Left lung (tissue), 10 donors: ENCODE measurements around the gene HSD11B1L. TPM values are rescaled to one million over a fixed set of nuclear protein-coding genes. Genes with fewer than 3 reads are reported as not detected.

Experiments used
- ATAC-seq: fragments of 200-7000 bp; cut with Tn5 transposase; one replicate; pipeline ENCODE4 v1.9.1; 2020; ENCODE audit warnings: moderate library complexity
- DNase-seq, 4 donors: peaks; one replicate each; pipeline ENCODE4 v3.0.0-alpha.2; 2013 to 2020
- H3K27ac ChIP-seq, 2 donors: fragments of 200-600 bp; sonication (generic) in 1 of 2; one replicate each; pipeline versions ENCODE4 v1.5.0 to v1.8.0; 2020 to 2021
- H3K27me3 ChIP-seq, 2 donors: fragments of 200-600 bp; sonication (generic) in 1 of 2; one replicate each; pipeline versions ENCODE4 v1.5.0 to v1.8.0; 2020 to 2021
- H3K36me3 ChIP-seq, 2 donors: fragments of 200-600 bp; sonication (generic) in 1 of 2; one replicate each; pipeline versions ENCODE4 v1.5.0 to v1.8.0; 2020 to 2021
- H3K4me1 ChIP-seq, 2 donors: fragments of 200-600 bp; one replicate each; pipeline ENCODE4 v1.8.0; 2021
- H3K4me3 ChIP-seq, 2 donors: fragments of 200-600 bp; sonication (generic) in 1 of 2; one replicate each; pipeline versions ENCODE4 v1.5.0 to v1.8.0; 2020 to 2021; ENCODE audit warnings: mild to moderate bottlenecking in 1 of 2
- H3K9me3 ChIP-seq, 2 donors: fragments of 200-600 bp; sonication (generic) in 1 of 2; one replicate each; pipeline versions ENCODE4 v1.5.0 to v1.8.0; 2020 to 2021
- CTCF ChIP-seq, 2 donors: fragments of 200-600 bp; sonication (generic) in 1 of 2; IDR thresholded peaks; one replicate each; pipeline versions ENCODE4 v1.5.0 to v1.8.0; 2021; ENCODE audit warnings: antibody characterized with exemption in 2 of 2
- intact Hi-C, 2 donors: fragments of 100-400 bp; cut with DNase I; formaldehyde crosslinking; loops; one replicate each; pipeline versions ENCODE4 v1.11.2 to v1.14.2; 2022
- polyA plus RNA-seq, 6 donors: library from polyadenylated mRNA; unstranded; fragments of 120-200 nt; gene quantifications; one replicate each; pipeline ENCODE4 v1.2.1, GENCODE V29; 2013; ENCODE audit not compliant: insufficient read length in 6 of 6
- total RNA-seq, 2 donors: library from RNA; stranded (reverse); fragmentation: NEBNext Ultra II Directional; extraction: Animal tissue kit (Norgen Biotek cat#: 25700); gene quantifications; one replicate each; pipeline ENCODE4 v1.2.1, GENCODE V29; 2021
- donor health status: DM: no; HTN: yes; CAD: no.
- donor health status: DM: no; HTN: no; CAD: no.

HSD11B1L gene
- total and polyA plus RNA-seq, 8 donors: 5.8 to 12.2 (median 7.9) TPM

GRCh38 chr19:5671600-5671999, 9.2 kb upstream of the HSD11B1L start:
- DNase-seq (peak in 1 of 4 donors; percentile 28), ATAC-seq (no peak)
- intact Hi-C loops: no loop called here
- H3K27ac ChIP-seq: no peak overlapping the region
- TF ChIP-seq CTCF (IDR thresholded peaks at IDR 0.05): no peak
- peaks cover 0 to 57% of the 10 kb centered on the region in 2 donors for H3K36me3 ChIP-seq
- no peak overlapping the region for H3K4me3 ChIP-seq
- H3K4me1 ChIP-seq: no peaks in the 10 kb centered on the region
- H3K27me3 ChIP-seq: no peaks in the 10 kb centered on the region
- H3K9me3 ChIP-seq: no peaks in the 10 kb centered on the region

- no peaks in the 10 kb centered on the region for H3K9me3 ChIP-seq
- ATAC-seq (no peak), DNase-seq (peak in 1 of 4 donors; percentile 8)
- H3K36me3 ChIP-seq: peaks cover 0 to 56% of the 10 kb centered on the region in 2 donors
- no peak overlapping the region for H3K27ac ChIP-seq
- intact Hi-C loops: no loop called here
- TF ChIP-seq CTCF (IDR thresholded peaks at IDR 0.05): no peak
- no peaks in the 10 kb centered on the region for H3K4me1 ChIP-seq
- H3K4me3 ChIP-seq: no peak overlapping the region
- no peaks in the 10 kb centered on the region for H3K27me3 ChIP-seq
These were observed 7.9 kb upstream of the HSD11B1L start for GRCh38 chr19:5672708-5673459.

GRCh38 chr19:5673752-5674151, 7.1 kb upstream of the HSD11B1L start:
- DNase-seq (no peak), ATAC-seq (no peak)
- peaks cover 0 to 56% of the 10 kb centered on the region in 2 donors for H3K36me3 ChIP-seq
- no peaks in the 10 kb centered on the region for H3K27me3 ChIP-seq
- no peak for TF ChIP-seq CTCF (IDR thresholded peaks at IDR 0.05)
- H3K4me1 ChIP-seq: peaks cover 0 to under 1% of the 10 kb centered on the region in 2 donors
- intact Hi-C loops: no loop called here
- H3K4me3 ChIP-seq: no peak overlapping the region
- no peak overlapping the region for H3K27ac ChIP-seq
- H3K9me3 ChIP-seq: no peaks in the 10 kb centered on the region

GRCh38 chr19:5674714-5675113, 6.1 kb upstream of the HSD11B1L start:
- Histone ChIP-seq H3K4me1 (peaks cover 6 to 10% of the 10 kb centered on the region in 2 donors), H3K27ac (no peak overlapping the region), H3K4me3 (no peak overlapping the region), H3K27me3 (no peaks in the 10 kb centered on the region), H3K9me3 (no peaks in the 10 kb centered on the region), H3K36me3 (peaks cover 0 to 46% of the 10 kb centered on the region in 2 donors)
- ATAC-seq (no peak), DNase-seq (no peak)
- intact Hi-C loops: no loop called here
- TF ChIP-seq CTCF (IDR thresholded peaks at IDR 0.05): no peak

- no peaks in the 10 kb centered on the region for H3K9me3 ChIP-seq
- DNase-seq (peak in 1 of 4 donors; percentile 79), ATAC-seq (no peak)
- H3K27me3 ChIP-seq: no peaks in the 10 kb centered on the region
- intact Hi-C loops: no loop called here
- H3K4me1 ChIP-seq: peaks cover 6 to 16% of the 10 kb centered on the region in 2 donors
- no peak overlapping the region for H3K27ac ChIP-seq
- TF ChIP-seq CTCF (IDR thresholded peaks at IDR 0.05): no peak
- no peak overlapping the region for H3K4me3 ChIP-seq
- peaks cover 0 to 31% of the 10 kb centered on the region in 2 donors for H3K36me3 ChIP-seq
These were observed 4.6 kb upstream of the HSD11B1L start for GRCh38 chr19:5676105-5676771.
